B cell (primary cell): Measurements from ENCODE around the gene DPYD. TPM values are rescaled to one million over a fixed set of nuclear protein-coding genes. Genes with fewer than 3 reads are reported as not detected.

Experiments used
- ATAC-seq: fragments of 200-7000 bp; cut with Tn5 transposase; one replicate; pipeline ENCODE4 v1.10.0; 2021; ENCODE audit warnings: low read depth, mild to moderate bottlenecking, moderate number of reproducible peaks, moderate library complexity
- CTCF ChIA-PET: fragments of 350-600 bp; sonication (Branson Sonifier 250); formaldehyde crosslinking; loops from one replicate; lab custom pipeline; 2021; ENCODE audit warnings: antibody characterized with exemption, inconsistent platforms; lab: Charles Lee
- POLR2A ChIA-PET: fragments of 350-600 bp; sonication (Branson Sonifier 250); formaldehyde crosslinking; loops from one replicate; lab custom pipeline; 2021; ENCODE audit warnings: antibody characterized with exemption; lab: Charles Lee
- DNase-seq: peaks from one replicate; pipeline ENCODE4 v3.0.0; 2013
- H2AFZ ChIP-seq: 2 replicates; pipeline ENCODE4 v1.6.1; 2012; ENCODE audit warnings: mild to moderate bottlenecking, low read depth, low read length; ENCODE audit not compliant: insufficient read depth, poor library complexity, severe bottlenecking
- H3K27ac ChIP-seq, 2 donors: 1 replicate in 1 of 2; 2 replicates in 1 of 2; pipeline ENCODE4 v1.5.1; 2012 to 2013; ENCODE audit warnings: low read length in 2 of 2, mild to moderate bottlenecking in 2 of 2, moderate library complexity in 1 of 2
- H3K27me3 ChIP-seq, 4 experiments: fragments of 200-600 bp in 1 of 4; sonication (generic) in 1 of 4; replicated peaks in 1 of 4; 1 replicate in 2 of 4; 2 replicates in 2 of 4; pipeline versions ENCODE4 v1.6.1 to v1.7.0; 2013 to 2016; ENCODE audit warnings: low read length in 3 of 4, mild to moderate bottlenecking in 2 of 4, mixed read lengths in 1 of 4, moderate library complexity in 1 of 4; ENCODE audit not compliant: insufficient read depth in 4 of 4, control insufficient read depth in 3 of 4; ENCODE audit errors: control extremely low read depth in 1 of 4
- H3K36me3 ChIP-seq, 2 experiments: replicated peaks in 1 of 2; 1 replicate in 1 of 2; 2 replicates in 1 of 2; pipeline versions ENCODE4 v1.6.1 to v1.7.1; 2013; ENCODE audit warnings: low read length in 1 of 2; ENCODE audit not compliant: insufficient read depth in 2 of 2, control insufficient read depth in 1 of 2; ENCODE audit errors: control extremely low read depth in 1 of 2, extremely low read depth in 1 of 2
- H3K4me1 ChIP-seq, 2 donors: fragments of 200-600 bp in 1 of 2; sonication (generic) in 1 of 2; 1 replicate in 1 of 2; 2 replicates in 1 of 2; pipeline versions ENCODE4 v1.5.1 to v1.6.1; 2013 to 2017; ENCODE audit warnings: low read length in 2 of 2; ENCODE audit not compliant: control insufficient read depth in 2 of 2, insufficient read depth in 2 of 2
- H3K4me2 ChIP-seq: replicated peaks from 2 replicates; pipeline ENCODE3; 2012; ENCODE audit warnings: mild to moderate bottlenecking, low read depth, low read length; ENCODE audit not compliant: poor library complexity, severe bottlenecking
- H3K4me3 ChIP-seq, 5 experiments: fragments of 200-600 bp in 1 of 5; sonication (generic) in 1 of 5; 1 replicate in 3 of 5; 2 replicates in 2 of 5; pipeline versions ENCODE4 v1.5.1 to v1.7.0; 2011 to 2016; ENCODE audit warnings: low read length in 4 of 5, mild to moderate bottlenecking in 4 of 5, low read depth in 2 of 5, control low read depth in 1 of 5, moderate library complexity in 1 of 5; ENCODE audit not compliant: insufficient read depth in 1 of 5; ENCODE audit errors: control extremely low read depth in 1 of 5, extremely low read depth in 1 of 5
- H3K79me2 ChIP-seq: fragments of 200-600 bp; sonication (generic); one replicate; pipeline ENCODE4 v1.6.0; 2016; ENCODE audit warnings: low read length; ENCODE audit not compliant: control insufficient read depth, insufficient read depth
- H3K9ac ChIP-seq: fragments of 200-600 bp; sonication (generic); 2 replicates; pipeline ENCODE4 v1.6.1; 2017; ENCODE audit warnings: mild to moderate bottlenecking, low read length, moderate library complexity
- H3K9me3 ChIP-seq, 3 donors: one replicate each; pipeline versions ENCODE4 v1.6.1 to v1.7.1; 2013; ENCODE audit warnings: low read length in 2 of 3; ENCODE audit not compliant: control insufficient read depth in 2 of 3, insufficient read depth in 1 of 3; ENCODE audit errors: control extremely low read depth in 1 of 3
- H4K20me1 ChIP-seq: 2 replicates; pipeline ENCODE4 v1.6.0; 2012; ENCODE audit warnings: mild to moderate bottlenecking, low read length; ENCODE audit not compliant: insufficient read depth, control insufficient read depth, poor library complexity, severe bottlenecking
- H3K27ac Mint-ChIP-seq: one replicate; pipeline ENCODE4 v1.8.0; 2021; ENCODE audit warnings: mixed read lengths
- H3K27me3 Mint-ChIP-seq: one replicate; pipeline ENCODE4 v1.8.0; 2021; ENCODE audit warnings: mixed read lengths
- H3K4me1 Mint-ChIP-seq: one replicate; pipeline ENCODE4 v1.8.0; 2021; ENCODE audit warnings: mixed read lengths
- H3K4me3 Mint-ChIP-seq: one replicate; pipeline ENCODE4 v1.8.0; 2021; ENCODE audit warnings: mixed read lengths
- H3K9me3 Mint-ChIP-seq: one replicate; pipeline ENCODE4 v1.8.0; 2022; ENCODE audit warnings: mixed read lengths; ENCODE audit not compliant: insufficient read depth
- EZH2 ChIP-seq: IDR thresholded peaks from 2 replicates; pipeline ENCODE4 v1.6.1; 2012; ENCODE audit warnings: borderline replicate concordance, low read depth, mild to moderate bottlenecking, moderate library complexity, low read length; ENCODE audit not compliant: insufficient read depth, poor library complexity, severe bottlenecking
- WGBS: methylation state at CpG from one replicate; pipeline ENCODE4 v1.1.5; 2013; ENCODE audit warnings: missing lambda C conversion rate; ENCODE audit not compliant: insufficient coverage; 5-methylcytosine and 5-hydroxymethylcytosine counted together
- intact Hi-C: fragments of 100-400 bp; cut with micrococcal nuclease; formaldehyde crosslinking; loops from one replicate; pipeline ENCODE4 v1.10.0; 2022
- polyA plus RNA-seq: library from polyadenylated mRNA; depleted of rRNA; stranded (reverse); fragments of >200 nt; gene quantifications from 2 replicates; pipeline ENCODE4 v1.2.3, GENCODE V29; 2012
- total RNA-seq, 2 donors: library from RNA; stranded (reverse); fragments of 120-200 nt in 1 of 2; gene quantifications; 1 replicate in 1 of 2; 2 replicates in 1 of 2; pipeline versions ENCODE4 v1.2.3 to v1.2.4, GENCODE V29; 2013 to 2022
- TF ChIP-seq, protein P1 (sequence below): fragments of 200-600 bp; IDR thresholded peaks from one replicate; pipeline ENCODE4 v1.8.0; 2022; ENCODE audit warnings: antibody characterized with exemption, mild to moderate bottlenecking

Gene DPYD
- total and polyA plus RNA-seq, 2 donors (not counting 1 experiment from before 2014, with no cell fraction given) = 4.2 to 19.0 TPM

DNA sequence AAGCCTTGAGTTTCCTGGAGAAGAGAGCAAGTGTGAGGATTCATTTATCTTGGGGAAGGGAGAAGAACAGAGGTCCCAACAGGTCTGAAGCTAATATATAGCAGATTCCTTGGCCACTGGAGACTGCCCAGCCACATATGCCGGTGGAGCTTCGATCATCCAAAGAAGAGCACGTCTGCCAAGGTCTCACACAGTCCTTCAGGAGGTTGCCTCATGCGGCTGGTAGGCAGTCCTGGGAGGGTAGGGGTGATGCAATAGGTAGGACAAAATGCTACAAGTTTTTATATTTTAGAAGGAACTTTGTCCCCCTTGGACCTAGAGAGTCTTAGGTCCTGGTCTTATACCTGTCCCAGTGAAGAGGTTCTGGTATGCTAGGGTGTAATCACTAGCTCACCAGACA, 582.5 kb downstream of the DPYD start:
- CTCF ChIA-PET = no interaction called here
- Histone ChIP-seq H3K9ac (no peak overlapping the region), H4K20me1 (no peaks in the 10 kb centered on the region), H3K79me2 (no peaks in the 10 kb centered on the region), H3K27me3 (no peaks in the 10 kb centered on the region), H3K27ac (no peak overlapping the region), H3K36me3 (no peaks in the 10 kb centered on the region), H2AFZ (no peak overlapping the region), H3K4me2 (no peak overlapping the region), H3K9me3 (no peaks in the 10 kb centered on the region), H3K4me3 (no peak overlapping the region), H3K4me1 (no peaks in the 10 kb centered on the region)
- Mint-ChIP-seq H3K4me3 (no peak overlapping the region), H3K27me3 (no peaks in the 10 kb centered on the region), H3K4me1 (no peaks in the 10 kb centered on the region), H3K9me3 (no peaks in the 10 kb centered on the region), H3K27ac (no peak overlapping the region)
- POLR2A ChIA-PET = no interaction called here
- no peak for TF ChIP-seq EZH2
- TF ChIP-seq, protein P1, sequence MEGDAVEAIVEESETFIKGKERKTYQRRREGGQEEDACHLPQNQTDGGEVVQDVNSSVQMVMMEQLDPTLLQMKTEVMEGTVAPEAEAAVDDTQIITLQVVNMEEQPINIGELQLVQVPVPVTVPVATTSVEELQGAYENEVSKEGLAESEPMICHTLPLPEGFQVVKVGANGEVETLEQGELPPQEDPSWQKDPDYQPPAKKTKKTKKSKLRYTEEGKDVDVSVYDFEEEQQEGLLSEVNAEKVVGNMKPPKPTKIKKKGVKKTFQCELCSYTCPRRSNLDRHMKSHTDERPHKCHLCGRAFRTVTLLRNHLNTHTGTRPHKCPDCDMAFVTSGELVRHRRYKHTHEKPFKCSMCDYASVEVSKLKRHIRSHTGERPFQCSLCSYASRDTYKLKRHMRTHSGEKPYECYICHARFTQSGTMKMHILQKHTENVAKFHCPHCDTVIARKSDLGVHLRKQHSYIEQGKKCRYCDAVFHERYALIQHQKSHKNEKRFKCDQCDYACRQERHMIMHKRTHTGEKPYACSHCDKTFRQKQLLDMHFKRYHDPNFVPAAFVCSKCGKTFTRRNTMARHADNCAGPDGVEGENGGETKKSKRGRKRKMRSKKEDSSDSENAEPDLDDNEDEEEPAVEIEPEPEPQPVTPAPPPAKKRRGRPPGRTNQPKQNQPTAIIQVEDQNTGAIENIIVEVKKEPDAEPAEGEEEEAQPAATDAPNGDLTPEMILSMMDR = no peak
- intact Hi-C loops = no loop called here
- no peak for DNase-seq
- WGBS = 95% methylated on average over 4 of the region's 4 CpGs
- no peak for ATAC-seq

DNA sequence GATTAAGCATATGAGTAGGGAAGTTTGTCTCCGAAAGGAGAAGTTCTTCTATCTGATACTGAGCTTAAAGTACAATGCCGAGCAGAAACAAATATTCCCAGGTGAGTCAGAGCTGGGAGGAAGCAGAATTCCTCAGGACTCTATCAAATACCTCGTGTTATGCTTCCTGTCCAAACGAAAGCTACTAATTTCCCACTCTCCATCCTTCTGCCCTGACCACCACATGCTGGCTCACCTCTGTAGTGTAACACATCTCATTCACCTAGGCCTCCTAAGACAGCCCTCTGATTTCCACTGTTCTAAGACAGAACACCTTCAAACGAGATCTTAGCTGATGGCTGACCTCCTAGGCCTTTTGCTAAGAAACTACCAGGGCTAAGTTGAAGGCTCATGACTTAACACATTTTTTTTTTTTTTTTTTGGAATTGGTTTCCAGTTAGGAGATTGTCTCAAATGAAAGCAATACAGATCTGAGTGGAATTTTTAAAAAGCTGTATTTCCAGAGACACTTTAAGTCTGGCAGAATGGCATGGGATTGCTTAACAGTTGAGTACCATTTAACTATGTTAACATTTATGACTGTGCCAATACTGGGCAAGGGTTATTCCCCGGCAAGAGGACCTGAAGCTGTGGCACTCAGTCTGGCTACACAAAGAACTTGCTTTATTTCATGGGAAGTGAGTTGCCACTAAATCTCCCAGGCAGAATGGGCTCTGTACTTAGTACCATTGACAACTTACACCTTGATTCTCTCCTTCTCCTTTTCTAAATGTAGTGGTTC, 583.4 kb downstream of the DPYD start:
- 54% methylated on average over 2 of the region's 6 CpGs for WGBS
- H3K4me1 ChIP-seq = no peaks in the 10 kb centered on the region
- H3K4me3 ChIP-seq = no peak overlapping the region
- H3K4me2 ChIP-seq = no peak overlapping the region
- H4K20me1 ChIP-seq = no peaks in the 10 kb centered on the region
- intact Hi-C loops = no loop called here
- H3K79me2 ChIP-seq = no peaks in the 10 kb centered on the region
- ATAC-seq (no peak), DNase-seq (no peak)
- H3K27ac ChIP-seq = no peak overlapping the region
- no peaks in the 10 kb centered on the region for H3K27me3 Mint-ChIP-seq
- H3K4me3 Mint-ChIP-seq = no peak overlapping the region
- TF ChIP-seq, protein P1 = no peak
- TF ChIP-seq EZH2 = no peak
- ChIA-PET POLR2A (no interaction called here), CTCF (interaction anchor here (0.7 kb wide), 1 partner anchor 153 kb away, joined by 3 read pairs; no protein-coding TSS in a partner anchor)
- no peak overlapping the region for H3K27ac Mint-ChIP-seq
- no peaks in the 10 kb centered on the region for H3K4me1 Mint-ChIP-seq
- H3K9me3 ChIP-seq = no peaks in the 10 kb centered on the region
- H3K9me3 Mint-ChIP-seq = no peaks in the 10 kb centered on the region
- no peak overlapping the region for H2AFZ ChIP-seq
- H3K9ac ChIP-seq = no peak overlapping the region
- H3K36me3 ChIP-seq = no peaks in the 10 kb centered on the region
- no peaks in the 10 kb centered on the region for H3K27me3 ChIP-seq
